K562 (cell line): ENCODE results near the gene VEGFB. TPM values are rescaled to one million over a fixed set of nuclear protein-coding genes. Genes with fewer than 3 reads are reported as not detected.

Experiments used
- ARNT ChIP-seq, 2 experiments: fragments of 450-650 bp; IDR thresholded peaks; 2 replicates each; pipeline ENCODE4 v1.6.1; 2016; ENCODE audit warnings: mild to moderate bottlenecking in 1 of 2
- ESRRA ChIP-seq: fragments of 450-650 bp; IDR thresholded peaks from 2 replicates; pipeline ENCODE4 v1.6.1; 2014; ENCODE audit warnings: low read depth, mild to moderate bottlenecking, moderate library complexity, borderline replicate concordance
- FOXA3 ChIP-seq, 2 experiments: fragments of 450-650 bp in 1 of 2; sonication (generic) in 1 of 2; formaldehyde crosslinking; IDR thresholded peaks in 1 of 2; conservative IDR thresholded peaks in 1 of 2; 2 replicates each; pipeline versions ENCODE4 v1.4.0 to v1.8.0; 2020 to 2022; ENCODE audit warnings: mild to moderate bottlenecking in 2 of 2, missing genetic modification reagents in 1 of 2
- HMGN3 ChIP-seq: IDR thresholded peaks from 2 replicates; pipeline ENCODE4 v1.6.1; 2011; ENCODE audit warnings: borderline replicate concordance, low read depth, mild to moderate bottlenecking, mixed read lengths, low read length; ENCODE audit not compliant: insufficient read length; ENCODE audit errors: extremely low read depth
- HNRNPH1 ChIP-seq: fragments of 200-400 bp; formaldehyde crosslinking; optimal IDR thresholded peaks from 2 replicates; pipeline ENCODE3; 2017; ENCODE audit warnings: low read depth, mild to moderate bottlenecking, low read length, moderate library complexity
- KHSRP ChIP-seq: fragments of 450-650 bp; IDR thresholded peaks from 2 replicates; pipeline ENCODE4 v1.6.1; 2017
- KLF13 ChIP-seq: fragments of 450-650 bp; IDR thresholded peaks from 2 replicates; pipeline ENCODE4 v1.6.1; 2016; ENCODE audit warnings: missing genetic modification characterization, low read depth, mild to moderate bottlenecking, missing compliant biosample characterization, moderate library complexity, borderline replicate concordance
- LARP7 ChIP-seq: fragments of 450-650 bp; IDR thresholded peaks from 2 replicates; pipeline ENCODE4 v1.6.1; 2016
- MAZ ChIP-seq, 2 experiments: fragments of 450-650 bp in 1 of 2; sonication (generic) in 1 of 2; formaldehyde crosslinking; IDR thresholded peaks in 1 of 2; conservative IDR thresholded peaks in 1 of 2; 2 replicates each; pipeline versions ENCODE4 v1.4.0 to v1.5.0; 2020; ENCODE audit warnings: mild to moderate bottlenecking in 1 of 2, missing genetic modification reagents in 1 of 2
- MTA2 ChIP-seq: fragments of 450-650 bp; IDR thresholded peaks from 2 replicates; pipeline ENCODE4 v1.6.1; 2016; ENCODE audit warnings: low read depth
- NFYB ChIP-seq: IDR thresholded peaks from 2 replicates; pipeline ENCODE4 v1.6.1; 2011; ENCODE audit warnings: mild to moderate bottlenecking, moderate library complexity; ENCODE audit not compliant: insufficient read length; ENCODE audit errors: extremely low read depth
- NR2F6 ChIP-seq: fragments of 450-650 bp; formaldehyde crosslinking; IDR thresholded peaks from 2 replicates; pipeline ENCODE4 v1.4.0; 2020; ENCODE audit warnings: mild to moderate bottlenecking
- PTTG1 ChIP-seq: fragments of 450-650 bp; IDR thresholded peaks from 2 replicates; pipeline ENCODE4 v1.6.1; 2016; ENCODE audit warnings: low read depth, mild to moderate bottlenecking, missing genetic modification characterization, missing compliant biosample characterization
- RBFOX2 ChIP-seq: fragments of 200-400 bp; formaldehyde crosslinking; IDR thresholded peaks from 2 replicates; pipeline ENCODE4 v1.6.1; 2017; ENCODE audit warnings: low read depth, mild to moderate bottlenecking, low read length, moderate library complexity
- SMARCC2 ChIP-seq: fragments of 450-650 bp; IDR thresholded peaks from 2 replicates; pipeline ENCODE4 v1.6.1; 2017; ENCODE audit warnings: antibody characterized with exemption, moderate library complexity, mild to moderate bottlenecking, low read depth
- SRSF7 ChIP-seq: fragments of 200-400 bp; formaldehyde crosslinking; optimal IDR thresholded peaks from 2 replicates; pipeline ENCODE3; 2017; ENCODE audit warnings: mild to moderate bottlenecking, low read depth, low read length
- YBX1 ChIP-seq: fragments of 450-650 bp; IDR thresholded peaks from 2 replicates; pipeline ENCODE4 v1.7.1; 2016; ENCODE audit warnings: mild to moderate bottlenecking
- ZNF134 ChIP-seq: fragments of 250-450 bp; sonication (Bioruptor Pico); conservative IDR thresholded peaks from 2 replicates; pipeline ENCODE4 v1.4.0; 2020
- ZNF174 ChIP-seq: fragments of 250-450 bp; sonication (Bioruptor Pico); IDR thresholded peaks from 2 replicates; pipeline ENCODE4 v1.4.0; 2020; ENCODE audit warnings: mild to moderate bottlenecking
- ZNF699 ChIP-seq: fragments of 250-450 bp; sonication (Bioruptor Pico); IDR thresholded peaks from 2 replicates; pipeline ENCODE4 v1.8.0; 2021; ENCODE audit warnings: mild to moderate bottlenecking, moderate library complexity; ENCODE audit not compliant: insufficient replicate concordance
- polyA plus RNA-seq, 8 experiments: library from polyadenylated mRNA; depleted of rRNA in 4 of 8; stranded (reverse) in 5 of 8; unstranded in 3 of 8; fragments of >200 nt; fragmentation: Nextera tagmentation in 2 of 8; fragmentation: Illumina TruSeq in 1 of 8; extraction: Ambion mirVana in 2 of 8; extraction: Trizol in 1 of 8; gene quantifications; 2 replicates each; pipeline versions ENCODE4 v1.2.1 to v1.2.3, GENCODE V29; 2011 to 2014; ENCODE audit warnings: inconsistent platforms in 1 of 8, missing spikeins in 1 of 8
- total RNA-seq, 7 experiments: library from RNA; depleted of rRNA in 6 of 7; stranded (reverse); fragments of >200 nt in 6 of 7; fragmentation: Illumina TruSeq in 2 of 7; extraction: Trizol in 2 of 7; gene quantifications; 2 replicates each; pipeline versions ENCODE4 v1.2.1 to v1.2.3, GENCODE V29; 2011 to 2021; ENCODE audit warnings: low replicate concordance in 1 of 7
- TF ChIP-seq, protein P1 (sequence below): sonication (generic); formaldehyde crosslinking; IDR thresholded peaks from 2 replicates; pipeline ENCODE4 v1.8.0; 2022; ENCODE audit warnings: mild to moderate bottlenecking, missing genetic modification reagents
- TF ChIP-seq, protein P2 (sequence below): fragments of 450-650 bp; IDR thresholded peaks from 2 replicates; pipeline ENCODE4 v1.6.1; 2016
- TF ChIP-seq, protein P3 (sequence below), 3 experiments: IDR thresholded peaks in 2 of 3; conservative IDR thresholded peaks in 1 of 3; 2 replicates each; pipeline ENCODE4 v1.5.1; 2011 to 2012; ENCODE audit warnings: low read length in 3 of 3, mild to moderate bottlenecking in 3 of 3, control low read depth in 2 of 3, improper control_type of control experiment in 1 of 3, inconsistent platforms in 1 of 3, low read depth in 1 of 3, mixed read lengths in 1 of 3, moderate library complexity in 1 of 3; ENCODE audit not compliant: insufficient read depth in 2 of 3
- TF ChIP-seq, protein P4 (sequence below): sonication (generic); formaldehyde crosslinking; IDR thresholded peaks from 2 replicates; pipeline ENCODE4 v1.9.0; 2022; ENCODE audit warnings: mild to moderate bottlenecking, missing genetic modification reagents

The VEGFB gene
- total and polyA plus RNA-seq, 9 of the 15 experiments (the other 6 are each of a cell fraction or from before 2014, with no cell fraction given): 11.0 to 83.4 (median 25.7) TPM

DNA sequence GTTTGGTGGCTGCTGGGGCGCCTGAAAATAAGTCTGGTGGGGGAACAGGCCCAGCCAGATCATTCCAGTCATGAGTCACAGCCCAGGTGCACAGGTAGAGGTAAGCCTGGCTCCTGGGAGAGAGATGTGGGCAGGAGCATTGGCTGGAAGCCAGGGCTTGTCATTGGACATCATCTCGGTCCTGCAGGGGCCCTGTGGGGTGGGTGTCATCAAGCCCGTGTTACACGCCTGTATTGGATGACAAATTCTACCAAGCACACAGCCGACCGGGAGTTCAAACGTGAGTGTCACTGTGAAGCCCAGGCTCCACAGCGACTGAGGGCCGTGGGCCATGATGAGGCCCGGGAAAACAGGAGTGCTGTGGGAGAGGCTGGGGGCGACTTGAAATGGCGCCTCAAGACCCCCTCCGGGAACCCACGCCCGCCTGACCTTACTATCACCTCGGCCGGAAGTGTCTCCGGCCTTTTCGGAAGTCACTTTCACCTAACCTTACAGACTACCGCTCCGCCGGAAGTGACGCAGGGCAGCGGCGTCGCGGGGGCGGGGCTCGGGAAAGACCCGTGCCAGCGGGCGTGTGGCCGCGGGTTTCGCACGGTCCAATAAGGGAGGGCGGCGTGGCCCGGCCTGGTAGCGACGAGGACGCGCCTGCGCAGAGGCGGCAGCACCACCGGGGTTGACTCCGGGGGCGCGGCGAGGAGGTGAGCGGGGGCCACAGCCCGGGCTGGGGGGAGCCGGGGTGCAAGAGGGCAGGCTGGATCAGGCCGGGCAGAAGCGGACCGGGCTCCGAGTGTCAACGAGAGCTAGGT lies 6.3 kb downstream of the VEGFB start, which contains the start of gene FKBP2 (continued):
- TF ChIP-seq ARNT (IDR thresholded peaks at IDR 0.05) (no peak), ZNF134 (CRISPR knock-in tag) (no peak), KLF13 (tag) (no peak), HMGN3 (peak; percentile 90), YBX1 (no peak), MTA2 (no peak; the same call in 1 of the 2 replicates), RBFOX2 (peak; percentile 98), FOXA3 (CRISPR knock-in tag; conservative IDR thresholded peaks at IDR 0.05 in 1 of 2, IDR thresholded peaks at IDR 0.05 in 1 of 2) (peak in 1 of 2 experiments; percentile 57; a peak in 1 of 4 replicates), MAZ (CRISPR knock-in tag; conservative IDR thresholded peaks at IDR 0.05 in 1 of 2, IDR thresholded peaks at IDR 0.05 in 1 of 2) (peak in 1 of 2 experiments; percentile 11; a peak in 2 of 4 replicates), SRSF7 (no peak), ESRRA (peak; percentile 95), KHSRP (no peak), NFYB (peak; percentile 26), ZNF699 (CRISPR knock-in tag) (no peak), LARP7 (no peak), HNRNPH1 (no peak), PTTG1 (tag) (no peak), SMARCC2 (no peak), ZNF174 (CRISPR knock-in tag) (no peak), NR2F6 (CRISPR knock-in tag) (no peak)
- TF ChIP-seq, protein P1, sequence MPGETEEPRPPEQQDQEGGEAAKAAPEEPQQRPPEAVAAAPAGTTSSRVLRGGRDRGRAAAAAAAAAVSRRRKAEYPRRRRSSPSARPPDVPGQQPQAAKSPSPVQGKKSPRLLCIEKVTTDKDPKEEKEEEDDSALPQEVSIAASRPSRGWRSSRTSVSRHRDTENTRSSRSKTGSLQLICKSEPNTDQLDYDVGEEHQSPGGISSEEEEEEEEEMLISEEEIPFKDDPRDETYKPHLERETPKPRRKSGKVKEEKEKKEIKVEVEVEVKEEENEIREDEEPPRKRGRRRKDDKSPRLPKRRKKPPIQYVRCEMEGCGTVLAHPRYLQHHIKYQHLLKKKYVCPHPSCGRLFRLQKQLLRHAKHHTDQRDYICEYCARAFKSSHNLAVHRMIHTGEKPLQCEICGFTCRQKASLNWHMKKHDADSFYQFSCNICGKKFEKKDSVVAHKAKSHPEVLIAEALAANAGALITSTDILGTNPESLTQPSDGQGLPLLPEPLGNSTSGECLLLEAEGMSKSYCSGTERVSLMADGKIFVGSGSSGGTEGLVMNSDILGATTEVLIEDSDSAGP (CRISPR knock-in tag): no peak
- TF ChIP-seq, protein P2, sequence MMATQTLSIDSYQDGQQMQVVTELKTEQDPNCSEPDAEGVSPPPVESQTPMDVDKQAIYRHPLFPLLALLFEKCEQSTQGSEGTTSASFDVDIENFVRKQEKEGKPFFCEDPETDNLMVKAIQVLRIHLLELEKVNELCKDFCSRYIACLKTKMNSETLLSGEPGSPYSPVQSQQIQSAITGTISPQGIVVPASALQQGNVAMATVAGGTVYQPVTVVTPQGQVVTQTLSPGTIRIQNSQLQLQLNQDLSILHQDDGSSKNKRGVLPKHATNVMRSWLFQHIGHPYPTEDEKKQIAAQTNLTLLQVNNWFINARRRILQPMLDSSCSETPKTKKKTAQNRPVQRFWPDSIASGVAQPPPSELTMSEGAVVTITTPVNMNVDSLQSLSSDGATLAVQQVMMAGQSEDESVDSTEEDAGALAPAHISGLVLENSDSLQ: no peak
- TF ChIP-seq, protein P3, sequence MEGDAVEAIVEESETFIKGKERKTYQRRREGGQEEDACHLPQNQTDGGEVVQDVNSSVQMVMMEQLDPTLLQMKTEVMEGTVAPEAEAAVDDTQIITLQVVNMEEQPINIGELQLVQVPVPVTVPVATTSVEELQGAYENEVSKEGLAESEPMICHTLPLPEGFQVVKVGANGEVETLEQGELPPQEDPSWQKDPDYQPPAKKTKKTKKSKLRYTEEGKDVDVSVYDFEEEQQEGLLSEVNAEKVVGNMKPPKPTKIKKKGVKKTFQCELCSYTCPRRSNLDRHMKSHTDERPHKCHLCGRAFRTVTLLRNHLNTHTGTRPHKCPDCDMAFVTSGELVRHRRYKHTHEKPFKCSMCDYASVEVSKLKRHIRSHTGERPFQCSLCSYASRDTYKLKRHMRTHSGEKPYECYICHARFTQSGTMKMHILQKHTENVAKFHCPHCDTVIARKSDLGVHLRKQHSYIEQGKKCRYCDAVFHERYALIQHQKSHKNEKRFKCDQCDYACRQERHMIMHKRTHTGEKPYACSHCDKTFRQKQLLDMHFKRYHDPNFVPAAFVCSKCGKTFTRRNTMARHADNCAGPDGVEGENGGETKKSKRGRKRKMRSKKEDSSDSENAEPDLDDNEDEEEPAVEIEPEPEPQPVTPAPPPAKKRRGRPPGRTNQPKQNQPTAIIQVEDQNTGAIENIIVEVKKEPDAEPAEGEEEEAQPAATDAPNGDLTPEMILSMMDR (IDR thresholded peaks at IDR 0.05 in 2 of 3, conservative IDR thresholded peaks at IDR 0.05 in 1 of 3; ENCODE audit: insufficient read depth in 2 of 3, low read depth in 1 of 3, low read length in 3 of 3): no peak
- TF ChIP-seq, protein P4, sequence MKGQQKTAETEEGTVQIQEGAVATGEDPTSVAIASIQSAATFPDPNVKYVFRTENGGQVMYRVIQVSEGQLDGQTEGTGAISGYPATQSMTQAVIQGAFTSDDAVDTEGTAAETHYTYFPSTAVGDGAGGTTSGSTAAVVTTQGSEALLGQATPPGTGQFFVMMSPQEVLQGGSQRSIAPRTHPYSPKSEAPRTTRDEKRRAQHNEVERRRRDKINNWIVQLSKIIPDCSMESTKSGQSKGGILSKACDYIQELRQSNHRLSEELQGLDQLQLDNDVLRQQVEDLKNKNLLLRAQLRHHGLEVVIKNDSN (CRISPR knock-in tag): peak; percentile 67
